Measurements from ENCODE around the gene CCDC13. TPM values are rescaled to one million over a fixed set of nuclear protein-coding genes. Genes with fewer than 3 reads are reported as not detected.

CCDC13 gene
- total RNA-seq, 1 experiment from 2014 or later = 2.3 TPM

DNA sequence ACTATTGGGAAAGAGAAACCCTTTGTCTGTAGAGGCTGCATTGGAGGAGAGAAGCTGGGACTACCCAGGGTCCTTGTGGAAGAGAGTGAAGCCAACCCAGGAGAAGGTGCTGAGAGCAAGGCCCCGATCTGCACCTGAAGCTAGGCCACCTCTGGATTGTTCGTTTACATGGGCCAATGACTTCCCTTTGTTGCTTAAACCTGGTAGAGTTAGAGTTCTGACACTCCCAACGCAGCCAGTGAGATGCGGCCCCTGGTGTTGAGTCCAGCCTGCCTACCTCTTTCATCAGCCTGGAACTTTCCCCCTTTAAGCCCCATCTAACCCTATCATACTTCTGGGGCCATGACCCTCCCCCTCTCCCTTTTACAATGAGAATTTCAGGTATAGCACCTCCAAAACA is 30.8 kb downstream of the CCDC13 start:
- POLR2A ChIA-PET = no interaction called here
- intact Hi-C loops (cut with micrococcal nuclease) = loop anchor here (5.0 kb wide), 1 partner anchor 90 kb away; the partner anchor contains the start of gene ZBTB47
- Histone ChIP-seq H3K27ac (ENCODE audit: low read depth, low read length) (no peak overlapping the region), H3K9me3 (ENCODE audit: control insufficient read depth in 1 of 2, insufficient read depth in 1 of 2, low read depth in 1 of 2, low read length in 2 of 2) (no peaks in the 10 kb centered on the region), H3K4me1 (ENCODE audit: control insufficient read depth in 1 of 2, insufficient read depth in 2 of 2, low read length in 2 of 2) (peaks cover 0 to 22% of the 10 kb centered on the region in 2 experiments; a peak in 2 of 4 replicates), H3K27me3 (ENCODE audit: insufficient read depth, low read length) (no peaks in the 10 kb centered on the region), H3K9me2 (ENCODE audit: insufficient read depth) (no peaks in the 10 kb centered on the region), H3K79me2 (ENCODE audit: insufficient read depth, low read length) (no peaks in the 10 kb centered on the region), H3K4me3 (replicated peaks in 1 of 2; ENCODE audit: low read depth in 1 of 2, low read length in 2 of 2) (no peak overlapping the region), H3K36me3 (ENCODE audit: control insufficient read depth in 1 of 2, insufficient read depth in 2 of 2, low read length in 2 of 2) (no peaks in the 10 kb centered on the region), H2AFZ (ENCODE audit: low read depth, low read length, poor library complexity, severe bottlenecking) (no peak overlapping the region), H3K4me2 (ENCODE audit: low read length) (no peak overlapping the region), H4K20me1 (ENCODE audit: insufficient read depth) (no peaks in the 10 kb centered on the region), H3K9ac (ENCODE audit: low read length) (no peak overlapping the region)
- DNase-seq (ENCODE audit: low read depth, low spot score) = no peak
- CTCF ChIA-PET = no interaction called here
- no TSS peak for BruUV-seq (replicated peaks)
- no peak for ATAC-seq
- TF ChIP-seq ELF1 (IDR thresholded peaks at IDR 0.05; ENCODE audit: borderline replicate concordance, low read depth) (no peak), CBX3 (IDR thresholded peaks at IDR 0.05; ENCODE audit: low read depth) (no peak), POLR2AphosphoS5 (IDR thresholded peaks at IDR 0.05; ENCODE audit: low read depth, low read length) (no peak), POLR2A (IDR thresholded peaks at IDR 0.05; ENCODE audit: borderline replicate concordance, extremely low read depth, insufficient read depth, insufficient read length) (no peak), ZFX (IDR thresholded peaks at IDR 0.05) (no peak)
- TF ChIP-seq, protein P1, sequence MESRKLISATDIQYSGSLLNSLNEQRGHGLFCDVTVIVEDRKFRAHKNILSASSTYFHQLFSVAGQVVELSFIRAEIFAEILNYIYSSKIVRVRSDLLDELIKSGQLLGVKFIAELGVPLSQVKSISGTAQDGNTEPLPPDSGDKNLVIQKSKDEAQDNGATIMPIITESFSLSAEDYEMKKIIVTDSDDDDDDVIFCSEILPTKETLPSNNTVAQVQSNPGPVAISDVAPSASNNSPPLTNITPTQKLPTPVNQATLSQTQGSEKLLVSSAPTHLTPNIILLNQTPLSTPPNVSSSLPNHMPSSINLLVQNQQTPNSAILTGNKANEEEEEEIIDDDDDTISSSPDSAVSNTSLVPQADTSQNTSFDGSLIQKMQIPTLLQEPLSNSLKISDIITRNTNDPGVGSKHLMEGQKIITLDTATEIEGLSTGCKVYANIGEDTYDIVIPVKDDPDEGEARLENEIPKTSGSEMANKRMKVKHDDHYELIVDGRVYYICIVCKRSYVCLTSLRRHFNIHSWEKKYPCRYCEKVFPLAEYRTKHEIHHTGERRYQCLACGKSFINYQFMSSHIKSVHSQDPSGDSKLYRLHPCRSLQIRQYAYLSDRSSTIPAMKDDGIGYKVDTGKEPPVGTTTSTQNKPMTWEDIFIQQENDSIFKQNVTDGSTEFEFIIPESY (IDR thresholded peaks at IDR 0.05; ENCODE audit: extremely low read depth, insufficient replicate concordance, low read length) = no peak
- RAD21 ChIA-PET (ENCODE audit: low non-redundant PET in 1 of 2, low total read pairs in 2 of 2, uncharacterized antibody in 2 of 2, unreplicated experiment in 2 of 2) = no interaction called here

DNA sequence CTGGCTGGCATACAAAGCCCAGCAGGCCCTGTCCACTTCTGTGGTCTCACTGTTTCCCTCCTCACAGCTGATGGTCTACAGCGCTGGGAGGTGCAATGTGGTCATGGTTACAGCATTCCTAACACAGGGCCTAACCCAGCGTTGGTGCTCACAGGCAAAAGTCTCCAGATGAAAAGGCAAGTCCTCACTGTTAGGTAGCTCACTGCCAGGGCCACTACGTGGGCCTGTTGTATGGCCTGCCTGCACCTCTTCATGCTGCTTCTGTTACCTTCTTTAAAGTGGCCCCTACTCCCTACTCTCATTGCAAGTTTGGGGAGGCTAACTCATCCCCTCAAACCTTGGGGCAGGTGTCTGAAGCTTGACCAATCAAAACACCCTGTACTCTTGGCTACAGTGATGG is 31.3 kb downstream of the CCDC13 start:
- H3K27ac ChIP-seq (ENCODE audit: low read depth, low read length) = no peak overlapping the region
- POLR2A ChIA-PET = no interaction called here
- H3K4me2 ChIP-seq (ENCODE audit: low read length) = no peak overlapping the region
- no peaks in the 10 kb centered on the region for H3K36me3 ChIP-seq (ENCODE audit: control insufficient read depth in 1 of 2, insufficient read depth in 2 of 2, low read length in 2 of 2)
- no peak for DNase-seq (ENCODE audit: low read depth, low spot score)
- TF ChIP-seq, protein P2, sequence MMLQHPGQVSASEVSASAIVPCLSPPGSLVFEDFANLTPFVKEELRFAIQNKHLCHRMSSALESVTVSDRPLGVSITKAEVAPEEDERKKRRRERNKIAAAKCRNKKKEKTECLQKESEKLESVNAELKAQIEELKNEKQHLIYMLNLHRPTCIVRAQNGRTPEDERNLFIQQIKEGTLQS (IDR thresholded peaks at IDR 0.05) = no peak
- no peak for TF ChIP-seq JUND (IDR thresholded peaks at IDR 0.05)
- H4K20me1 ChIP-seq (ENCODE audit: insufficient read depth) = no peaks in the 10 kb centered on the region
- no peaks in the 10 kb centered on the region for H3K79me2 ChIP-seq (ENCODE audit: insufficient read depth, low read length)
- no TSS peak for BruUV-seq (replicated peaks)
- no peak for ATAC-seq
- no peaks in the 10 kb centered on the region for H3K9me2 ChIP-seq (ENCODE audit: insufficient read depth)
- H3K9ac ChIP-seq (ENCODE audit: low read length) = no peak overlapping the region
- H2AFZ ChIP-seq (ENCODE audit: low read depth, low read length, poor library complexity, severe bottlenecking) = no peak overlapping the region
- no peak overlapping the region for H3K4me3 ChIP-seq (replicated peaks in 1 of 2; ENCODE audit: low read depth in 1 of 2, low read length in 2 of 2)
- peaks cover 0 to 22% of the 10 kb centered on the region in 2 experiments; a peak in 2 of 4 replicates for H3K4me1 ChIP-seq (ENCODE audit: control insufficient read depth in 1 of 2, insufficient read depth in 2 of 2, low read length in 2 of 2)
- CTCF ChIA-PET = no interaction called here
- H3K9me3 ChIP-seq (ENCODE audit: control insufficient read depth in 1 of 2, insufficient read depth in 1 of 2, low read depth in 1 of 2, low read length in 2 of 2) = no peaks in the 10 kb centered on the region
- RAD21 ChIA-PET (ENCODE audit: low non-redundant PET in 1 of 2, low total read pairs in 2 of 2, uncharacterized antibody in 2 of 2, unreplicated experiment in 2 of 2) = no interaction called here
- H3K27me3 ChIP-seq (ENCODE audit: insufficient read depth, low read length) = no peaks in the 10 kb centered on the region
- intact Hi-C loops (cut with micrococcal nuclease) = loop anchor here (5.0 kb wide), 1 partner anchor 89 kb away; the partner anchor contains the start of gene ZBTB47

Data from HCT116 (cell line).